Measurements from ENCODE around the gene ATP2B2.

DNA sequence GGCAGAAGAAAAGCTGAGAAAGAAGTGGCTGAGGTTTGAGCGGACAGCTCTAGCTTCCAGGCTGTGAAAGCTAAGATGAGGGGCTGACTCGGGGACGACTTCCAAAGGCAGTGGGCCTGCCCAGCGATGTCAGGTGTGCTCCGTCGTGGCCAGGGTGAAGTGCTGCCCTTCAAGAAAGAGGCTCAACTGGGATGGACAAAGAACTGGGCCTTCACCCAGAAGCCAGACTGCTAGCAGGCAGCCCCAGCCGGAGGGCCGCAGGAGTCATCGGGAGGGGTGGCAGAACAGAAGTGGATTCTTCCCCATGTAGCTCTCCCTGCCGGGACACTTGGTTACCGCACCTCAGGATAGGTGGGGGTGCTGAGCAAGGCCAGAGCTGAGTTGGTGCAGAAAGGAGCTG lies 171.3 kb downstream of the ATP2B2 start:
- TF ChIP-seq POLR2A (IDR thresholded peaks at IDR 0.05): no peak
- TF ChIP-seq, protein P1, sequence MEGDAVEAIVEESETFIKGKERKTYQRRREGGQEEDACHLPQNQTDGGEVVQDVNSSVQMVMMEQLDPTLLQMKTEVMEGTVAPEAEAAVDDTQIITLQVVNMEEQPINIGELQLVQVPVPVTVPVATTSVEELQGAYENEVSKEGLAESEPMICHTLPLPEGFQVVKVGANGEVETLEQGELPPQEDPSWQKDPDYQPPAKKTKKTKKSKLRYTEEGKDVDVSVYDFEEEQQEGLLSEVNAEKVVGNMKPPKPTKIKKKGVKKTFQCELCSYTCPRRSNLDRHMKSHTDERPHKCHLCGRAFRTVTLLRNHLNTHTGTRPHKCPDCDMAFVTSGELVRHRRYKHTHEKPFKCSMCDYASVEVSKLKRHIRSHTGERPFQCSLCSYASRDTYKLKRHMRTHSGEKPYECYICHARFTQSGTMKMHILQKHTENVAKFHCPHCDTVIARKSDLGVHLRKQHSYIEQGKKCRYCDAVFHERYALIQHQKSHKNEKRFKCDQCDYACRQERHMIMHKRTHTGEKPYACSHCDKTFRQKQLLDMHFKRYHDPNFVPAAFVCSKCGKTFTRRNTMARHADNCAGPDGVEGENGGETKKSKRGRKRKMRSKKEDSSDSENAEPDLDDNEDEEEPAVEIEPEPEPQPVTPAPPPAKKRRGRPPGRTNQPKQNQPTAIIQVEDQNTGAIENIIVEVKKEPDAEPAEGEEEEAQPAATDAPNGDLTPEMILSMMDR (IDR thresholded peaks at IDR 0.05 in 4 of 5, conservative IDR thresholded peaks at IDR 0.05 in 1 of 5): no peak
